Measurements from ENCODE around the gene FAM180B. TPM values are rescaled to one million over a fixed set of nuclear protein-coding genes. Genes with fewer than 3 reads are reported as not detected.

The FAM180B gene
- total and polyA plus RNA-seq, 2 of the 13 experiments (the other 11 are each of a cell fraction or from before 2014, with no cell fraction given) = 0.40 to 1.0 TPM

GRCh38 chr11:47565340-47566148 lies 20.9 kb upstream of the FAM180B start, which contains the start of gene PTPMT1 (continued):
- peak; percentile 56 for TF ChIP-seq ZNF407 (CRISPR knock-in tag; IDR thresholded peaks at IDR 0.05; ENCODE audit: not compliant biosample characterization)
- 0 out of 2 replicates have a peak, but pooled peaks have one; percentile 15 for TF ChIP-seq ZNF124 (CRISPR knock-in tag; IDR thresholded peaks at IDR 0.05)
- TF ChIP-seq, protein P1, sequence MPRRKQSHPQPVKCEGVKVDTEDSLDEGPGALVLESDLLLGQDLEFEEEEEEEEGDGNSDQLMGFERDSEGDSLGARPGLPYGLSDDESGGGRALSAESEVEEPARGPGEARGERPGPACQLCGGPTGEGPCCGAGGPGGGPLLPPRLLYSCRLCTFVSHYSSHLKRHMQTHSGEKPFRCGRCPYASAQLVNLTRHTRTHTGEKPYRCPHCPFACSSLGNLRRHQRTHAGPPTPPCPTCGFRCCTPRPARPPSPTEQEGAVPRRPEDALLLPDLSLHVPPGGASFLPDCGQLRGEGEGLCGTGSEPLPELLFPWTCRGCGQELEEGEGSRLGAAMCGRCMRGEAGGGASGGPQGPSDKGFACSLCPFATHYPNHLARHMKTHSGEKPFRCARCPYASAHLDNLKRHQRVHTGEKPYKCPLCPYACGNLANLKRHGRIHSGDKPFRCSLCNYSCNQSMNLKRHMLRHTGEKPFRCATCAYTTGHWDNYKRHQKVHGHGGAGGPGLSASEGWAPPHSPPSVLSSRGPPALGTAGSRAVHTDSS (CRISPR knock-in tag; conservative IDR thresholded peaks at IDR 0.05) = no peak
- peak; percentile 44; the same call in 1 of the 2 replicates for TF ChIP-seq FLYWCH1 (CRISPR knock-in tag; IDR thresholded peaks at IDR 0.05)
- TF ChIP-seq ZMYM4 (CRISPR knock-in tag; IDR thresholded peaks at IDR 0.05) = peak; percentile 84
- TF ChIP-seq, protein P2, sequence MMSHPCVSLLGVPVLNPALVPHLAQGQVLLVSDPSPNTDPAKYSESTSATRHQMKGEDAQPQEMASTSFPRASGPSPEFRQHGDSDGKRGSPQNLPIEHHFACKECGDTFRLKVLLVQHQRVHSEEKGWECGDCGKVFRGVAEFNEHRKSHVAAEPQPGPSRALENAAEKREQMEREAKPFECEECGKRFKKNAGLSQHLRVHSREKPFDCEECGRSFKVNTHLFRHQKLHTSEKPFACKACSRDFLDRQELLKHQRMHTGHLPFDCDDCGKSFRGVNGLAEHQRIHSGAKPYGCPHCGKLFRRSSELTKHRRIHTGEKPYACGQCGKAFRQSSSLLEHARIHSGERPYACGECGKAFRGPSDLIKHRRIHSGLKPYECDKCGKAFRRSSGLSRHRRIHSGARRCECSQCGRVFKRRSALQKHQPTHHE (CRISPR knock-in tag; IDR thresholded peaks at IDR 0.05; ENCODE audit: borderline replicate concordance) = peak; percentile 33; the same call in 1 of the 2 replicates
- peak; percentile 89 for TF ChIP-seq ZNF776 (CRISPR knock-in tag; IDR thresholded peaks at IDR 0.05)
- TF ChIP-seq, protein P3, sequence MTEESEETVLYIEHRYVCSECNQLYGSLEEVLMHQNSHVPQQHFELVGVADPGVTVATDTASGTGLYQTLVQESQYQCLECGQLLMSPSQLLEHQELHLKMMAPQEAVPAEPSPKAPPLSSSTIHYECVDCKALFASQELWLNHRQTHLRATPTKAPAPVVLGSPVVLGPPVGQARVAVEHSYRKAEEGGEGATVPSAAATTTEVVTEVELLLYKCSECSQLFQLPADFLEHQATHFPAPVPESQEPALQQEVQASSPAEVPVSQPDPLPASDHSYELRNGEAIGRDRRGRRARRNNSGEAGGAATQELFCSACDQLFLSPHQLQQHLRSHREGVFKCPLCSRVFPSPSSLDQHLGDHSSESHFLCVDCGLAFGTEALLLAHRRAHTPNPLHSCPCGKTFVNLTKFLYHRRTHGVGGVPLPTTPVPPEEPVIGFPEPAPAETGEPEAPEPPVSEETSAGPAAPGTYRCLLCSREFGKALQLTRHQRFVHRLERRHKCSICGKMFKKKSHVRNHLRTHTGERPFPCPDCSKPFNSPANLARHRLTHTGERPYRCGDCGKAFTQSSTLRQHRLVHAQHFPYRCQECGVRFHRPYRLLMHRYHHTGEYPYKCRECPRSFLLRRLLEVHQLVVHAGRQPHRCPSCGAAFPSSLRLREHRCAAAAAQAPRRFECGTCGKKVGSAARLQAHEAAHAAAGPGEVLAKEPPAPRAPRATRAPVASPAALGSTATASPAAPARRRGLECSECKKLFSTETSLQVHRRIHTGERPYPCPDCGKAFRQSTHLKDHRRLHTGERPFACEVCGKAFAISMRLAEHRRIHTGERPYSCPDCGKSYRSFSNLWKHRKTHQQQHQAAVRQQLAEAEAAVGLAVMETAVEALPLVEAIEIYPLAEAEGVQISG (CRISPR knock-in tag; IDR thresholded peaks at IDR 0.05) = peak; percentile 65
- peak; percentile 19; the same call in 1 of the 2 replicates for TF ChIP-seq ZNF225 (CRISPR knock-in tag; IDR thresholded peaks at IDR 0.05)
- TF ChIP-seq ELF1 (CRISPR knock-in tag; IDR thresholded peaks at IDR 0.05) = no peak
- peak; percentile 69 for TF ChIP-seq HOXA3 (CRISPR knock-in tag; IDR thresholded peaks at IDR 0.05)
- peak; percentile 55 for TF ChIP-seq ZNF430 (CRISPR knock-in tag; IDR thresholded peaks at IDR 0.05)
- peak; percentile 56; the same call in 1 of the 2 replicates for TF ChIP-seq PHF20 (CRISPR knock-in tag; IDR thresholded peaks at IDR 0.05)
- TF ChIP-seq ZKSCAN5 (CRISPR knock-in tag; IDR thresholded peaks at IDR 0.05) = no peak
